H9 (cell line): ENCODE measurements around the gene KAT8. TPM values are rescaled to one million over a fixed set of nuclear protein-coding genes. Genes with fewer than 3 reads are reported as not detected.

Source experiments
- DNase-seq: peaks from one replicate; pipeline ENCODE4 v3.0.0-alpha.2; 2017
- H2AFZ ChIP-seq: one replicate; pipeline ENCODE4 v1.6.1; 2013; ENCODE audit warnings: mild to moderate bottlenecking, low read length, control low read depth, moderate library complexity
- H2AK5ac ChIP-seq: 2 replicates; pipeline ENCODE4 v1.6.1; 2013; ENCODE audit warnings: low read length, control low read depth, mixed read lengths; ENCODE audit not compliant: insufficient read length
- H2BK120ac ChIP-seq: one replicate; pipeline ENCODE4 v1.6.1; 2013; ENCODE audit warnings: low read depth, mild to moderate bottlenecking, low read length, control low read depth, inconsistent platforms; ENCODE audit not compliant: poor library complexity, severe bottlenecking
- H2BK12ac ChIP-seq: 2 replicates; pipeline ENCODE4 v1.6.1; 2013; ENCODE audit warnings: low read length, control low read depth, mixed read lengths, low read depth; ENCODE audit not compliant: insufficient read length
- H2BK15ac ChIP-seq: 2 replicates; pipeline ENCODE4 v1.6.1; 2013; ENCODE audit warnings: low read depth, low read length, control low read depth
- H2BK20ac ChIP-seq: one replicate; pipeline ENCODE4 v1.6.1; 2013; ENCODE audit warnings: low read depth, mild to moderate bottlenecking, low read length, control low read depth, inconsistent platforms; ENCODE audit not compliant: poor library complexity, severe bottlenecking
- H2BK5ac ChIP-seq: 2 replicates; pipeline ENCODE4 v1.6.1; 2013; ENCODE audit warnings: low read length, control low read depth, mixed read lengths; ENCODE audit not compliant: insufficient read length
- H3K14ac ChIP-seq: 2 replicates; pipeline ENCODE4 v1.6.1; 2013; ENCODE audit warnings: low read length, control low read depth; ENCODE audit not compliant: insufficient read depth
- H3K18ac ChIP-seq: 2 replicates; pipeline ENCODE4 v1.6.1; 2013; ENCODE audit warnings: low read depth, mild to moderate bottlenecking, mixed read lengths, low read length, control low read depth; ENCODE audit not compliant: insufficient read length
- H3K23ac ChIP-seq: 2 replicates; pipeline ENCODE4 v1.6.1; 2013; ENCODE audit warnings: low read length, control low read depth, mixed read lengths, low read depth; ENCODE audit not compliant: insufficient read length
- H3K23me2 ChIP-seq: 2 replicates; pipeline ENCODE4 v1.6.1; 2013; ENCODE audit warnings: low read depth, mild to moderate bottlenecking, mixed read lengths, low read length, control low read depth; ENCODE audit not compliant: insufficient read length, poor library complexity, severe bottlenecking
- H3K27ac ChIP-seq: 2 replicates; pipeline ENCODE4 v1.5.1; 2013; ENCODE audit warnings: low read length, control low read depth, mixed read lengths, low read depth; ENCODE audit not compliant: insufficient read length
- H3K27me3 ChIP-seq: 2 replicates; pipeline ENCODE4 v1.6.1; 2013; ENCODE audit warnings: low read length, control low read depth, inconsistent platforms; ENCODE audit not compliant: insufficient read depth
- H3K4ac ChIP-seq: 2 replicates; pipeline ENCODE4 v1.6.1; 2013; ENCODE audit warnings: low read depth, mild to moderate bottlenecking, control low read depth, inconsistent platforms, low read length, moderate library complexity
- H3K4me1 ChIP-seq: 2 replicates; pipeline ENCODE4 v1.6.1; 2013; ENCODE audit warnings: low read length, control low read depth, inconsistent platforms; ENCODE audit not compliant: insufficient read depth
- H3K4me2 ChIP-seq: 2 replicates; pipeline ENCODE4 v1.6.1; 2013; ENCODE audit warnings: low read length, control low read depth, mixed read lengths; ENCODE audit not compliant: insufficient read length, insufficient read depth
- H3K56ac ChIP-seq: 2 replicates; pipeline ENCODE4 v1.6.1; 2013; ENCODE audit warnings: low read depth, mild to moderate bottlenecking, mixed read lengths, low read length, control low read depth; ENCODE audit not compliant: insufficient read length
- H3K79me1 ChIP-seq: 2 replicates; pipeline ENCODE4 v1.6.1; 2013; ENCODE audit warnings: low read depth, mild to moderate bottlenecking, moderate library complexity, low read length, control low read depth, inconsistent platforms; ENCODE audit not compliant: insufficient read depth, poor library complexity, severe bottlenecking
- H3K79me2 ChIP-seq: 2 replicates; pipeline ENCODE4 v1.6.1; 2013; ENCODE audit warnings: low read length, control low read depth, inconsistent platforms; ENCODE audit not compliant: insufficient read depth
- H3K9ac ChIP-seq: 2 replicates; pipeline ENCODE4 v1.6.1; 2013; ENCODE audit warnings: low read length, control low read depth, mixed read lengths; ENCODE audit not compliant: insufficient read length; ENCODE audit errors: extremely low read depth
- H3K9me3 ChIP-seq: one replicate; pipeline ENCODE4 v1.6.1; 2013; ENCODE audit warnings: low read depth, low read length, inconsistent platforms; ENCODE audit not compliant: control insufficient read depth
- H3T11ph ChIP-seq: one replicate; pipeline ENCODE4 v1.6.1; 2013; ENCODE audit warnings: mild to moderate bottlenecking, low read length, control low read depth, inconsistent platforms
- H4K20me1 ChIP-seq: one replicate; pipeline ENCODE4 v1.6.1; 2013; ENCODE audit not compliant: control insufficient read depth, insufficient read length, insufficient read depth
- H4K5ac ChIP-seq: 2 replicates; pipeline ENCODE4 v1.6.1; 2013; ENCODE audit warnings: low read depth, mild to moderate bottlenecking, mixed read lengths, low read length, control low read depth; ENCODE audit not compliant: insufficient read length
- H4K8ac ChIP-seq: replicated peaks from 2 replicates; pipeline ENCODE4 v1.6.1; 2013; ENCODE audit warnings: low read length, control low read depth, mixed read lengths, low read depth; ENCODE audit not compliant: insufficient read length
- H4K91ac ChIP-seq: 2 replicates; pipeline ENCODE4 v1.6.1; 2013; ENCODE audit warnings: low read depth, mild to moderate bottlenecking, moderate library complexity, mixed read lengths, low read length, control low read depth; ENCODE audit not compliant: insufficient read length
- H3K27ac Mint-ChIP-seq, 3 experiments: 2 replicates in 2 of 3; 3 replicates in 1 of 3; pipeline ENCODE4 v1.8.0; 2020 to 2021; ENCODE audit warnings: mixed read lengths in 3 of 3, mild to moderate bottlenecking in 1 of 3, moderate library complexity in 1 of 3
- H3K27me3 Mint-ChIP-seq: 2 replicates; pipeline ENCODE4 v1.8.0; 2021; ENCODE audit warnings: low read depth, mild to moderate bottlenecking, moderate library complexity, mixed read lengths
- H3K36me3 Mint-ChIP-seq, 3 experiments: 2 replicates in 2 of 3; 3 replicates in 1 of 3; pipeline ENCODE4 v1.8.0; 2020 to 2021; ENCODE audit warnings: low read depth in 3 of 3, mixed read lengths in 3 of 3; ENCODE audit not compliant: insufficient read depth in 1 of 3
- H3K4me1 Mint-ChIP-seq, 2 experiments: 2 replicates each; pipeline ENCODE4 v1.8.0; 2020; ENCODE audit warnings: mixed read lengths in 2 of 2
- H3K4me3 Mint-ChIP-seq, 2 experiments: 2 replicates in 1 of 2; 3 replicates in 1 of 2; pipeline ENCODE4 v1.8.0; 2020 to 2021; ENCODE audit warnings: mild to moderate bottlenecking in 2 of 2, mixed read lengths in 2 of 2, moderate library complexity in 1 of 2
- H3K9me3 Mint-ChIP-seq, 2 experiments: 2 replicates in 1 of 2; 3 replicates in 1 of 2; pipeline ENCODE4 v1.8.0; 2020; ENCODE audit warnings: mild to moderate bottlenecking in 2 of 2, mixed read lengths in 2 of 2, moderate library complexity in 1 of 2
- WGBS: extraction: QIAGEN DNeasy Blood & Tissue Kit; methylation state at CpG from one replicate; pipeline ENCODE4 v1.1.7; 2013; ENCODE audit warnings: missing lambda C conversion rate, low lambda C conversion rate, mixed read lengths; ENCODE audit not compliant: insufficient read length; ENCODE audit errors: extremely low coverage; 5-methylcytosine and 5-hydroxymethylcytosine counted together
- total RNA-seq: library from RNA; stranded (reverse); gene quantifications from 2 replicates; pipeline ENCODE4 v1.2.1, GENCODE V29; 2021
- TF ChIP-seq, protein P1 (sequence below): fragments of 200-600 bp; sonication (generic); conservative IDR thresholded peaks from 3 replicates; pipeline ENCODE4 v1.8.0; 2021; ENCODE audit warnings: antibody characterized with exemption, mild to moderate bottlenecking

Gene KAT8
- total RNA-seq, 1 experiment from 2014 or later = 52.1 TPM

DNA sequence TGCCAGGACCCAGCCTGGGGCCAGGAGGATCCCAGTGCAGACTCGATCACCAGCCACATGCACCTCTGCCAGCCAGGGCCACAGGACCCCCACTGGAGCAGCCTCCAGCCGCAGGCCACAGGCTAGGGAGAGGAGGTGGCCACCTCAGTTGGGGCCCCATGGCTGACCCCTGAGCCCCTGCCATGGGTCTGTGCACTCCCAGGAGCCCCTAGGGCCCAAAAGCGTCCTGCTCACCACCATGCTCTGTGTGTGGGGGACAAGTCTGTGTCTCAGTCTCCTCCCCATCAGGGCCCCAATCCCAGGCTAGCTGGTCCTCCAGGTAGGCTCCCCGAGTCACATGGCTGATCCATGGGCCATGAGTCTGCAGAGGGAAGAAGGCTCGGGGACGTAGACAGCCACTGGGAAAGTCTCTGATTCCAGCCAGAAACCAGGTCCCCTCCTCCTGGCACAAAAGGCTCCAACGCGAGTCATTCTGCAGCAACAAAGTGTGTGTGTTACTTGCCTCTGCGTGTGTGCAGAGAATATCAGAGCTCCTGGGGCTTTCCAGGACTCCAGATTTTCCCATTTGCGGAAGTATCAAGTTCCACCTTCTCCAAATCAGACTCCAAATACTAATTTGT is 24.1 kb downstream of the KAT8 start:
- H3K27ac ChIP-seq = no peak overlapping the region

More for the DNA sequence above, 24.1 kb downstream of the KAT8 start:
- Histone ChIP-seq H2BK5ac (no peak overlapping the region), H3K14ac (no peak overlapping the region; the same call in 1 of the 2 replicates), H2AK5ac (no peak overlapping the region), H3K23ac (no peak overlapping the region), H4K20me1 (no peaks in the 10 kb centered on the region), H3K4me1 (peaks cover 4% of the 10 kb centered on the region), H4K5ac (no peak overlapping the region), H3K9ac (no peak overlapping the region), H3K79me2 (no peaks in the 10 kb centered on the region), H3K56ac (no peak overlapping the region), H3K18ac (no peak overlapping the region), H3T11ph (no peak overlapping the region), H2BK120ac (no peak overlapping the region), H3K27me3 (no peaks in the 10 kb centered on the region; the same call in 1 of the 2 replicates), H4K8ac (no peak overlapping the region), H4K91ac (no peak overlapping the region), H2AFZ (no peak overlapping the region), H2BK15ac (no peak overlapping the region), H2BK12ac (no peak overlapping the region), H3K9me3 (no peaks in the 10 kb centered on the region), H3K4ac (no peak overlapping the region), H2BK20ac (no peak overlapping the region), H3K4me2 (peak overlapping the region; percentile 54), H3K79me1 (no peaks in the 10 kb centered on the region), H3K23me2 (no peaks in the 10 kb centered on the region)
- Mint-ChIP-seq H3K36me3 (no peaks in the 10 kb centered on the region), H3K4me1 (peaks cover 26 to 41% of the 10 kb centered on the region in 2 experiments), H3K4me3 (peak overlapping the region; percentile 54 to 76), H3K9me3 (no peaks in the 10 kb centered on the region), H3K27ac (peak overlapping the region; percentile 68 to 92 (median 86); a peak in 5 of 7 replicates), H3K27me3 (peaks cover 30% of the 10 kb centered on the region)
- WGBS = no CpG with 5 or more reads among the region's 10 CpGs
- DNase-seq = peak; percentile 54
- TF ChIP-seq, protein P1, sequence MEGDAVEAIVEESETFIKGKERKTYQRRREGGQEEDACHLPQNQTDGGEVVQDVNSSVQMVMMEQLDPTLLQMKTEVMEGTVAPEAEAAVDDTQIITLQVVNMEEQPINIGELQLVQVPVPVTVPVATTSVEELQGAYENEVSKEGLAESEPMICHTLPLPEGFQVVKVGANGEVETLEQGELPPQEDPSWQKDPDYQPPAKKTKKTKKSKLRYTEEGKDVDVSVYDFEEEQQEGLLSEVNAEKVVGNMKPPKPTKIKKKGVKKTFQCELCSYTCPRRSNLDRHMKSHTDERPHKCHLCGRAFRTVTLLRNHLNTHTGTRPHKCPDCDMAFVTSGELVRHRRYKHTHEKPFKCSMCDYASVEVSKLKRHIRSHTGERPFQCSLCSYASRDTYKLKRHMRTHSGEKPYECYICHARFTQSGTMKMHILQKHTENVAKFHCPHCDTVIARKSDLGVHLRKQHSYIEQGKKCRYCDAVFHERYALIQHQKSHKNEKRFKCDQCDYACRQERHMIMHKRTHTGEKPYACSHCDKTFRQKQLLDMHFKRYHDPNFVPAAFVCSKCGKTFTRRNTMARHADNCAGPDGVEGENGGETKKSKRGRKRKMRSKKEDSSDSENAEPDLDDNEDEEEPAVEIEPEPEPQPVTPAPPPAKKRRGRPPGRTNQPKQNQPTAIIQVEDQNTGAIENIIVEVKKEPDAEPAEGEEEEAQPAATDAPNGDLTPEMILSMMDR = no peak
